ENCODE data around the gene ZC3H4. TPM values are rescaled to one million over a fixed set of nuclear protein-coding genes. Genes with fewer than 3 reads are reported as not detected.
"Not testable (repeated sequence)": the region's sequence is repeated elsewhere in the genome, so short reads cannot be mapped to it uniquely, and the experiment has no call there.

The ZC3H4 gene
- total RNA-seq, 1 experiment from 2014 or later, result 7.4 TPM

- in situ Hi-C loops (cut with HindIII; ENCODE audit: low pct_unique_long_range_greater_than_20kb, low sequenced_read_pairs), result no loop called here
- no peak for DNase-seq (ENCODE audit: low read depth)
Measured at GRCh38 chr19:47096100-47096704, 17.4 kb downstream of the ZC3H4 start.

GRCh38 chr19:47095476-47096099, 18.0 kb downstream of the ZC3H4 start:
- in situ Hi-C loops (cut with HindIII; ENCODE audit: low pct_unique_long_range_greater_than_20kb, low sequenced_read_pairs), result no loop called here
- no peak for DNase-seq (ENCODE audit: low read depth)

- in situ Hi-C loops (cut with HindIII; ENCODE audit: low pct_unique_long_range_greater_than_20kb, low sequenced_read_pairs), result no loop called here
- DNase-seq (ENCODE audit: low read depth), result no peak
Measured at GRCh38 chr19:47094557-47095475, 18.8 kb downstream of the ZC3H4 start.

GRCh38 chr19:47093841-47094240, 19.7 kb downstream of the ZC3H4 start:
- in situ Hi-C loops (cut with HindIII; ENCODE audit: low pct_unique_long_range_greater_than_20kb, low sequenced_read_pairs), result no loop called here
- no peak for DNase-seq (ENCODE audit: low read depth)

- DNase-seq (ENCODE audit: low read depth), result no peak
- in situ Hi-C loops (cut with HindIII; ENCODE audit: low pct_unique_long_range_greater_than_20kb, low sequenced_read_pairs), result no loop called here
Measured at GRCh38 chr19:47093254-47093653, 20.3 kb downstream of the ZC3H4 start.

- no peak for DNase-seq (ENCODE audit: low read depth)
Measured at GRCh38 chr19:47089767-47090350, 23.7 kb downstream of the ZC3H4 start.

GRCh38 chr19:47086280-47086679, 27.3 kb downstream of the ZC3H4 start:
- no peak for DNase-seq (ENCODE audit: low read depth)
- in situ Hi-C loops (cut with HindIII; ENCODE audit: low pct_unique_long_range_greater_than_20kb, low sequenced_read_pairs), result no loop called here

More at GRCh38 chr19:47089767-47090350, 23.7 kb downstream of the ZC3H4 start:
- in situ Hi-C loops (cut with HindIII; ENCODE audit: low pct_unique_long_range_greater_than_20kb, low sequenced_read_pairs), result no loop called here

GRCh38 chr19:47084879-47085439, 28.6 kb downstream of the ZC3H4 start:
- no peak for DNase-seq (ENCODE audit: low read depth)
- in situ Hi-C loops (cut with HindIII; ENCODE audit: low pct_unique_long_range_greater_than_20kb, low sequenced_read_pairs), result no loop called here

GRCh38 chr19:47082493-47082892, 31.1 kb downstream of the ZC3H4 start:
- DNase-seq (ENCODE audit: low read depth), result no peak
- in situ Hi-C loops (cut with HindIII; ENCODE audit: low pct_unique_long_range_greater_than_20kb, low sequenced_read_pairs), result no loop called here

- in situ Hi-C loops (cut with HindIII; ENCODE audit: low pct_unique_long_range_greater_than_20kb, low sequenced_read_pairs), result no loop called here
- peak; percentile 28 for DNase-seq (ENCODE audit: low read depth)
Measured at GRCh38 chr19:47081095-47081494, 32.5 kb downstream of the ZC3H4 start.

- in situ Hi-C loops (cut with HindIII; ENCODE audit: low pct_unique_long_range_greater_than_20kb, low sequenced_read_pairs); DNase-seq (ENCODE audit: low read depth): not testable (repeated sequence)
Measured at GRCh38 chr19:47078351-47078750, 35.2 kb downstream of the ZC3H4 start.

GRCh38 chr19:47075941-47076340, 37.6 kb downstream of the ZC3H4 start:
- peak; percentile 95 for DNase-seq (ENCODE audit: low read depth)
- in situ Hi-C loops (cut with HindIII; ENCODE audit: low pct_unique_long_range_greater_than_20kb, low sequenced_read_pairs), result no loop called here

- no peak for DNase-seq (ENCODE audit: low read depth)
- in situ Hi-C loops (cut with HindIII; ENCODE audit: low pct_unique_long_range_greater_than_20kb, low sequenced_read_pairs), result no loop called here
Measured at GRCh38 chr19:47075179-47075810, 38.3 kb downstream of the ZC3H4 start.

- DNase-seq (ENCODE audit: low read depth), result no peak
- in situ Hi-C loops (cut with HindIII; ENCODE audit: low pct_unique_long_range_greater_than_20kb, low sequenced_read_pairs), result no loop called here
Measured at GRCh38 chr19:47074621-47075020, 39.0 kb downstream of the ZC3H4 start.

GRCh38 chr19:47073574-47073973, 40.0 kb downstream of the ZC3H4 start:
- no peak for DNase-seq (ENCODE audit: low read depth)
- in situ Hi-C loops (cut with HindIII; ENCODE audit: low pct_unique_long_range_greater_than_20kb, low sequenced_read_pairs), result no loop called here

GRCh38 chr19:47072323-47072722, 41.3 kb downstream of the ZC3H4 start:
- in situ Hi-C loops (cut with HindIII; ENCODE audit: low pct_unique_long_range_greater_than_20kb, low sequenced_read_pairs), result no loop called here

GRCh38 chr19:47071731-47072130, 41.8 kb downstream of the ZC3H4 start:
- in situ Hi-C loops (cut with HindIII; ENCODE audit: low pct_unique_long_range_greater_than_20kb, low sequenced_read_pairs), result no loop called here
- no peak for DNase-seq (ENCODE audit: low read depth)

More at GRCh38 chr19:47072323-47072722, 41.3 kb downstream of the ZC3H4 start:
- no peak for DNase-seq (ENCODE audit: low read depth)

- DNase-seq (ENCODE audit: low read depth), result no peak
- in situ Hi-C loops (cut with HindIII; ENCODE audit: low pct_unique_long_range_greater_than_20kb, low sequenced_read_pairs), result no loop called here
Measured at GRCh38 chr19:47070756-47071155, 42.8 kb downstream of the ZC3H4 start.
